NCI-H345 (cell line): Measurements from ENCODE around the gene HM13.
"Not testable (repeated sequence)": the region's sequence is repeated elsewhere in the genome, so short reads cannot be mapped to it uniquely, and the experiment has no call there.

Source experiments
- DNase-seq: peaks from one replicate; lab custom pipeline; 2025; lab: John Stamatoyannopoulos, UW

HM13 gene

DNA sequence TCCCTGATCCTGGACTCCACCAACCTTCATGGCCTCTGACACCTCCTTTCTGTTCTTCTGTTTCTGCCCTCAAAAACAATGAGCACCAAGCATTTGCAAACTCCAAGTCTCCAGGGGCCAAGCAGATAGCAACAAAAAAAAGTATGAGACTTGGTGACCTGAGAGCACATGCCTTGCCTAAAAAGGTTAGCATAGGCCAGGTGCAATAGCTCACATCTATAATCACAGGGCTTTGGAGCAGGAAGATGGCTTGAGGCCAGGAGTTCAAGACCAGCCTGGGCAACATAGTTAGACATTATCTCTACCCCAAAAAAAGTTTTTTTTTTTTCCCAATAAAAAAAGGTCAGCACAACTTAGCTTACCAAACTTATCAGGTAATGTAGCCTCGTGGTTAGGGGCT is 13.7 kb upstream of the HM13 start:
- no peak for DNase-seq

DNA sequence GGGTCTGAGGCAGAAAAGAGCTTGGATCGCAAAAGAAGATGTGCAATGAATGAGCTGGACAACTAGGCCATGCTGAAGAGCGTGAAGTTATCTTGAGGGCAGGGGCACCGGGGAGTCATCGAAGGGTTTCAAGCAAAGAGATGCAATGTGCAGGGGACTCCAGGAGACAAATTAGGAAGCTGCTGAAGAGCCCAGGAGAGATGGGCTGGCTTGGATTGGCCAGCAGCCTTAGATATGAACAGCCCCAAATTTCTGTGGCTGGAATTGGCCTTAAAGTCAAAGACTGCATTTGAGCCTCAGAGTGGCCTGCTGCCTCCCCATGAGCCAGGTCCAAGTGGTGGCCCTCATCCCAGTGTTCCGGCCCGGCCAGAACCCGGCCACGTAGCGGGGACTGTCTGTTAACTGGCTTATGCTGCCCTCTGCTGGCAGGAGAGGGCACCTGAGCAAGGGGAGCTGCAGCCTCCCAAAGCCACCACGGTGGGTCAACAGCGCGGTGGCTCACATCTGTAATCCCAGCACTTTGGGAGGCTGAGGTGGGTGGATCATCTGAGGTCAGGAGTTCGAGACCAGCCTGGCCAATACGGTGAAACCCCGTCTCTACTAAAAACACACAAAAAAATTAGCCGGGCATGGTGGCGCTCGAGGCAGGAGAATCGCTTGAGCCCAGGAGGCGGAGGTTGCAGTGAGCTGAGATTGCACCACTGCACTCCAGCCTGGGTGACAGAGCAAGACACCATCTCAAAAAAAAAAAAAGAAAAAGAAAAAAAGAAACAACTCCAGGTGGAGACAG is 11.2 kb upstream of the HM13 start:
- peak; percentile 73 for DNase-seq

DNA sequence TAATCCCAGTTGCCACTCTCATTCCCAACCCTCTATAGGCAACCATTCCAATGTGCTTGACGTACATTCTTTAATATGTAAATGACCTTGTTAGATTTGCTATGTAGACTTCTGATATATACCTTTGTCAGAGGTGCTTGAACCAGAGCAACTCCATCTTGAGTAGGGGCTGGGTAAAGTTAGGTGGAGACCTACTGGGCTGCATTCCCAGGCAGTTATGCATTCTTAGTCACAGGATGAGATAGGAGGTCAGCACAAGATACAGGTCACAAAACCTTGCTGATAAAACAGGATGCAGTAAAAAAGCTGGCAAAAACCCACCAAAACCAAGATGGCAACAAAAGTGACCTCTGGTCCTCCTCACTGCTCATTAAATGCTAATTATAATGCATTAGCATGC is 8.3 kb upstream of the HM13 start:
- DNase-seq: no peak

- DNase-seq: no peak
These were observed 5.6 kb upstream of the HM13 start for GRCh38 chr20:31508517-31509244.

DNA sequence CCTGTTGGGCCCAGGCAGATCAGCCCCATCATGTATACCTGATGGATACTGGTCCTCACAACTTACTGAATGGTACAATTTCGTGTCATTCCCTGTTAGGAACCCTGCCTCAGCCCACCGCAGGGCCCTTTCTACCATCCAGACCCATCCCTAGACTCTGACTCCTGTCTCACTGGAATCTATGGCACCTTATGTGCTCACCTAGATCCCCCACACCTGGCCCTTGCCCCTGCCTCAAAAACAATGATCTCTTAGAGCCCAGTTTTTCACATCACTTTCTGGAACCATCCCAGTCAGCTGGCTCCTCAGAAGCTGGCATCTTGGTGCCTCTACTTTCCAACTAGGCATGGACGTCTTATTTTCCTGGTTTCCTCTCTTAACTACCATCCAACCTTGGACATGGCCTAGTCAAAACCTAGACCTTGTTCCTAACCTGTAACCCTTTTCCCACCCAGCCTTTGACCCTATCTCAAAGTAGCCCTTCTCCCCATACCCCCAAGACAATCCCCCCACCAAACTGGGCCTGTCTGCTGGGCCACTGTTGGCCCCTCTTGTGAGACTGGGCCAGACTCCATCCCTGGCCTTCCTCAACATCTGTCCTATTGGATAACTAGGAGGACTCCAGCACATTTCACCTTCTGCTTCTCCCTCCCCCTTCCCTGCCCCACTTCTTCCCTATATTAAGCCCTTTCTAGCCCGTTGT is 981 bp downstream of the HM13 start:
- no peak for DNase-seq

- DNase-seq: no peak
These were observed 1.5 kb downstream of the HM13 start for GRCh38 chr20:31515775-31516107.

DNA sequence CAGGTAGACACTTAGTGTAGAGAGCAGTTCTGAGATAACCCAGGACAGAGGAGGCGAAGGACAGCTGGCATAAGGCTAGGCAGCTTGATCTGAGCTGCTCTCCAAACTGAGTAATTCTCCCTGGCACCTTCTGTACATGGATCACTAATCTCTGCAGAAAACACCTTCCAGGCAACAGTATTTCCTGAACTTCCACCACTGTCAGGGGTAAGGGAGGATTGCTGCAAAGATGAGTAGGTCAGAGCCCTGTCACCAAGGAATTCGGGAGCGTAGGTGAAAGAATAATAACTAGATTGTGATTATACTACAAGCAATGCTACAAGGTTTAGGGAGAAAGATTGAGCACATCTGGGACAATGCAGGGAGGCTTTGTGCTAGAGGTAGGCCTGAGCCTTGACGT is 1.9 kb downstream of the HM13 start:
- DNase-seq: no peak

- no peak for DNase-seq
These were observed 2.4 kb downstream of the HM13 start for GRCh38 chr20:31516651-31517050.

DNA sequence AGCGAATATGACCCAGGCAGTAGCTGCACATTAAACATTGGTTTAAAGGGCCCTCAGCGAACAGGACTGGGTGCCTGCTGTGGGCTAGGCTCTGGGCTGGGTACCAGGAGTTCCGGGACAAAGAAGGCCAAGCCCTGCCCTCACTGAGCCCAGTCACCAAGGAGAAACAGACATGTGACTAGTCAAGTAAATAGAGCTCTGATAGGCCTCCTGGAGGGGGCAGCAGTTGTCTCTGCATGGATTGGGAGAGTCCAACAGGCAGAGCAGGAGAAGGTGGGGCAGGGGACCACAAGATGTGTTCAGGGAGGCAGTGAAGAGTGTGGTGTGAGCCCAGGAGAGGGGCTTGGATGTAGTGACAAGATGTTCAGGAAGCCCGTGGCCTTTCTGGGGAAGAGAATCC is 3.1 kb downstream of the HM13 start:
- DNase-seq: peak; percentile 36

- not testable (repeated sequence) for DNase-seq
These were observed 7.0 kb downstream of the HM13 start for GRCh38 chr20:31521267-31521666.

DNA sequence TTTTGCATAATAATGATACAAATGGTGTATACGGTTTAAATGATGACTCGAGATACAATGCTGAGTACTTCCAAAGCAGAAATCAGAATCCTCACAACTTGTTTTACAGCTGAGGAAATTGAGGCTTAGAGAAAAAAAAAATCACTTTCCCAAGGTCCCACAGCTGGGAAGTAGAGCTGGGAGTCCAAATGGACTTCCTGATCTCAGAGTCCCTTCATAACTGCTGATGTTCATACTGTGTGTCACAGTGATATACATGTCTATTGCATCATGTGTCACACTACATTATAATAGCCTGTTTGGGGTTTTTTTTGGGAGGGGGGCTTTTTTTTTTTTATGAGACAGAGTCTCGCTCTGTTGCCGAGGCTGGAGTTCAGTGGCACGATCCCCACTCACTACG is 8.5 kb downstream of the HM13 start:
- no peak for DNase-seq

GRCh38 chr20:31523361-31524283 is 9.4 kb downstream of the HM13 start:
- DNase-seq: no peak

- DNase-seq: no peak
These were observed 13.0 kb downstream of the HM13 start for GRCh38 chr20:31527266-31527665.

- DNase-seq: no peak
These were observed 21.1 kb downstream of the HM13 start for GRCh38 chr20:31535298-31535697.

GRCh38 chr20:31536575-31536974 is 22.3 kb downstream of the HM13 start:
- no peak for DNase-seq

GRCh38 chr20:31537116-31537871 is 23.1 kb downstream of the HM13 start:
- no peak for DNase-seq

DNA sequence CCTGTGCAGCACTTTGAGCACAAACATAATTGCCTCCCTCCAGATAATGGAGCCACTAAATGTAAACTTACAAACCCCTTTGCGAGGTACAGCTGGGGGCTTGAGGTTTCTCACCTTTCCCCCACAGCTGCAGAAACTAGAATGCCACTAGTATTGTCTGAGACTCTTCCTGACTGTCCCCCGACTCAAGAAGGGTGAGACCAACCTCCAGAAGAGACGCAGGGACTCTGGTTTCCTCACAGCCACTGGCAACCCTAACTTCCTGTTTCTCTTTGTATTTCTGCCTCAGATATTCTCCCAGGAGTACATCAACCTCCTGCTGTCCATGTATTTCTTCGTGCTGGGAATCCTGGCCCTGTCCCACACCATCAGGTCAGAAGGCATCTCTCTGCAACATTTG is 23.6 kb downstream of the HM13 start:
- no peak for DNase-seq

GRCh38 chr20:31538326-31538725 is 24.1 kb downstream of the HM13 start:
- no peak for DNase-seq

DNA sequence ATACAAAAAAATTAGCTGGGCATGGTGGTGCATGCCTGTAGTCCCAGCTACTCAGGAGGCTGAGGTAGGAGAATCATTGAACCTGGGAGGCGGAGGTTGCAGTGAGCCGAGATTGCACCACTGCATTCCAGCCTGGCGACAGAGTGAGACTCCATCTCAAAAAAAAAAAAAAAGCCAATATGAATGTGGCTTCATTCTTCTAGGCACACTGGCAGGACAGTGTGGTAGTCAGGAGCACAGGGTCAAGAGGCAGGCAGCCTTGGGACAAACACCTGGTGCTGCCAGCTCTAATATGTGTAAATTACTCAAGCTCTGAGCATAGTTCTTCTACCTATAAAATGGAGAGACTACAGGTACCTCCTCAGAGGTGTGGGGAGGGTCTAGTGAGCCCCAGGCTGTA is 25.4 kb downstream of the HM13 start:
- DNase-seq: not testable (repeated sequence)

DNA sequence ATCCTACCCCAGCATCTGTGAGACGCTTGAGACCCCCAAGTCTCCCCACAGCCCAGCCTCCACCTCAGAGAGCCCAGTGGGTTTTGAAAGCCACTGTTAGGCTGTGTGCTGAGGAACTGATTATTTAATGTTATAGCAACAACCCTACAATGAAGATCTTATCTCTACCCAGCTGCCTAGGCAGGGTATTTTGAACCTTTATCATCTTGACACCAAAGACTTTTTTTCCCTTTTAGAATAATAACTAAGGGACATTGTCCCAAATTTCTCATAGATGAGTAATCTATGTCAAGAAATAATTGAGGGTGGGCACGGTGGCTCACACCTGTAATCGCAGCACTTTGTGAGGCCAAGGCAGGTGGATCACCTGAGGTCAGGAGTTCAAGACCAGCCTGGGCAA is 26.2 kb downstream of the HM13 start:
- DNase-seq: no peak

DNA sequence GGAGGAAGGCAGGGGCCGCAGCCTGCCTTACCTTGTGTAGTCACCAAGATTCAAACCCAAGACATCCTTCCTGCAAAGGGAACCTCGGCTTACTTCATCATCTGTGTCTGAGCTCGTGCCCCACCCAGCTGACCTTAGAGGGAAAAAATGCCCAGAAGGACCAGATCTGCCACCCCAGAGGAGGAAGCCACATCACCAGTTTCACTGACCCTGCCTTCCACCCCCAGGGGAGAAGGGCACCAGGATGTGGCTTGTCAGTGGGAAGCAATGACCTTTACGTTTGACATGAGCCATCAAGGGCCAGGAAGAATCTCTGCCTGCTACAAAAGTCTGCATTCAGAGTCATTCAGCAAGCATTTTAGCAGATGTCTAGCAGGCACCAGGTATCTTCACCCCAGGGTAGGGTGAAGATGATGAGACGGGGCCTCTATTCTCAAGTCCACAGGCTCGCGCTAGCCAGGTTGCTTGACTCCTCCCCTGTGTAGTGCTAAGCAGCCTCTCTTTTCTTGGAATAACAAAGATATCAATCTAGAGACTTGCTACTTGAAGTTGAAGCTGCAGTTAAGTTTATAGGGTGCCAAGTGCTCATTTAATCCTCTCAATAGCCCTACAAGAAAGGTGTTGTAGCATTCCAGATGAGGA is 28.1 kb downstream of the HM13 start:
- no peak for DNase-seq
